HCT116 (cell line): ENCODE results near the gene MAP4K2. TPM values are rescaled to one million over a fixed set of nuclear protein-coding genes. Genes with fewer than 3 reads are reported as not detected.

ENCODE experiments used
- ATAC-seq: fragments of 200-7000 bp; cut with Tn5 transposase; 2 replicates; pipeline ENCODE4 v1.9.1; 2020; ENCODE audit warnings: mild to moderate bottlenecking, moderate library complexity
- BruUV-seq: library from RNA; stranded (reverse); fragments of 400-500 nt; replicated peaks from 2 replicates; lab custom pipeline; 2021; lab: Mats Ljungman, UMichigan
- CTCF ChIA-PET: fragments of 300-600 bp; sonication (Branson Sonifier 250); formaldehyde crosslinking; loops from one replicate; lab custom pipeline; 2021; ENCODE audit warnings: antibody characterized with exemption; lab: Charles Lee
- POLR2A ChIA-PET: fragments of 300-600, 350-600 bp; sonication (Branson Sonifier 250); formaldehyde crosslinking; loops from one replicate; lab custom pipeline; 2021; ENCODE audit warnings: antibody characterized with exemption; lab: Charles Lee
- RAD21 ChIA-PET, 2 experiments: fragments of 300-600 bp; sonication (Branson Sonifier 250); formaldehyde crosslinking; loops; one replicate each; lab custom pipeline; 2023; ENCODE audit warnings: low total read pairs in 2 of 2; ENCODE audit not compliant: uncharacterized antibody in 2 of 2, unreplicated experiment in 2 of 2, low non-redundant PET in 1 of 2; lab: Charles Lee
- DNase-seq: peaks from one replicate; pipeline ENCODE4 v3.0.0-alpha.2; 2010; ENCODE audit warnings: low read depth, low spot score
- H2AFZ ChIP-seq: fragments of 200-600 bp; shearing (Covaris generic), sonication (generic); 2 replicates; pipeline ENCODE4 v1.6.1; 2017; ENCODE audit warnings: low read depth, mixed run types, mixed read lengths, antibody characterized with exemption, low read length; ENCODE audit not compliant: poor library complexity, severe bottlenecking
- H3K27ac ChIP-seq: 2 replicates; pipeline ENCODE4 v1.5.1; 2012; ENCODE audit warnings: low read depth, low read length
- H3K27me3 ChIP-seq: fragments of 200-600 bp; sonication (generic); 2 replicates; pipeline ENCODE4 v1.6.1; 2016; ENCODE audit warnings: mixed run types, low read length, mixed read lengths; ENCODE audit not compliant: insufficient read depth
- H3K36me3 ChIP-seq, 2 experiments: fragments of 200-500 bp in 1 of 2; fragments of 200-600 bp in 1 of 2; sonication (Bioruptor generic) in 1 of 2; sonication (generic) in 1 of 2; 2 replicates each; pipeline versions ENCODE4 v1.5.1 to v1.6.1; 2014 to 2016; ENCODE audit warnings: low read length in 2 of 2, inconsistent platforms in 1 of 2, mixed read lengths in 1 of 2, mixed run types in 1 of 2; ENCODE audit not compliant: insufficient read depth in 2 of 2, control insufficient read depth in 1 of 2
- H3K4me1 ChIP-seq, 2 experiments: fragments of 200-600 bp in 1 of 2; sonication (generic) in 1 of 2; 2 replicates each; pipeline versions ENCODE4 v1.5.1 to v1.6.1; 2012 to 2017; ENCODE audit warnings: low read length in 2 of 2, inconsistent platforms in 1 of 2, mild to moderate bottlenecking in 1 of 2, mixed read lengths in 1 of 2, mixed run types in 1 of 2, moderate library complexity in 1 of 2; ENCODE audit not compliant: insufficient read depth in 2 of 2, control insufficient read depth in 1 of 2
- H3K4me2 ChIP-seq: fragments of 200-600 bp; sonication (generic); 2 replicates; pipeline ENCODE4 v1.6.1; 2017; ENCODE audit warnings: mixed run types, low read length, mixed read lengths
- H3K4me3 ChIP-seq, 2 experiments: fragments of 200-600 bp in 1 of 2; sonication (generic) in 1 of 2; replicated peaks in 1 of 2; 2 replicates each; pipeline ENCODE4 v1.5.1; 2011 to 2016; ENCODE audit warnings: low read length in 2 of 2, control low read depth in 1 of 2, low read depth in 1 of 2, mild to moderate bottlenecking in 1 of 2, mixed read lengths in 1 of 2, mixed run types in 1 of 2
- H3K79me2 ChIP-seq: fragments of 200-600 bp; sonication (generic); 2 replicates; pipeline ENCODE4 v1.6.1; 2017; ENCODE audit warnings: mild to moderate bottlenecking, mixed run types, low read length, moderate library complexity, mixed read lengths; ENCODE audit not compliant: insufficient read depth
- H3K9ac ChIP-seq: fragments of 200-600 bp; sonication (generic); 2 replicates; pipeline ENCODE4 v1.6.1; 2016; ENCODE audit warnings: low read length, mixed read lengths
- H3K9me2 ChIP-seq: fragments of 200-600 bp; sonication (generic), shearing (Covaris generic); 2 replicates; pipeline ENCODE4 v1.6.1; 2017; ENCODE audit warnings: mixed run types, mild to moderate bottlenecking, moderate library complexity; ENCODE audit not compliant: insufficient read depth
- H3K9me3 ChIP-seq, 2 experiments: fragments of 200-500 bp in 1 of 2; fragments of 200-600 bp in 1 of 2; sonication (Bioruptor generic) in 1 of 2; sonication (generic) in 1 of 2; 2 replicates each; pipeline ENCODE4 v1.6.1; 2014 to 2017; ENCODE audit warnings: low read length in 2 of 2, mixed read lengths in 2 of 2, inconsistent platforms in 1 of 2, low read depth in 1 of 2, mild to moderate bottlenecking in 1 of 2, mixed run types in 1 of 2, moderate library complexity in 1 of 2; ENCODE audit not compliant: control insufficient read depth in 1 of 2, insufficient read depth in 1 of 2
- H4K20me1 ChIP-seq: fragments of 200-600 bp; sonication (generic), shearing (Covaris generic); 2 replicates; pipeline ENCODE4 v1.6.1; 2017; ENCODE audit warnings: mixed run types, mild to moderate bottlenecking, moderate library complexity; ENCODE audit not compliant: insufficient read depth
- ATF3 ChIP-seq: IDR thresholded peaks from 2 replicates; pipeline ENCODE4 v1.6.1; 2012
- EGR1 ChIP-seq: IDR thresholded peaks from 2 replicates; pipeline ENCODE4 v1.6.1; 2012; ENCODE audit warnings: low read depth
- EZH2phosphoT487 ChIP-seq: fragments of 200-600 bp; IDR thresholded peaks from 2 replicates; pipeline ENCODE4 v1.6.1; 2018; ENCODE audit warnings: antibody characterized with exemption, borderline replicate concordance
- FOSL1 ChIP-seq: IDR thresholded peaks from 2 replicates; pipeline ENCODE4 v1.6.1; 2012; ENCODE audit warnings: low read depth
- RAD21 ChIP-seq: IDR thresholded peaks from 2 replicates; pipeline ENCODE4 v1.6.1; 2012; ENCODE audit warnings: low read depth, mild to moderate bottlenecking
- SIN3A ChIP-seq: IDR thresholded peaks from 2 replicates; pipeline ENCODE4 v1.6.1; 2012; ENCODE audit warnings: low read depth
- ZFX ChIP-seq: fragments of 450-650 bp; IDR thresholded peaks from 2 replicates; pipeline ENCODE4 v1.6.1; 2017
- ZNF274 ChIP-seq: fragments of 200-500 bp; sonication (Bioruptor generic); IDR thresholded peaks from 2 replicates; pipeline ENCODE4 v1.6.1; 2014; ENCODE audit warnings: mild to moderate bottlenecking, low read depth, low read length, inconsistent platforms
- intact Hi-C: fragments of 100-400 bp; cut with micrococcal nuclease; formaldehyde crosslinking; loops from 2 replicates; pipeline ENCODE4 v1.10.0; 2022
- total RNA-seq: library from RNA; stranded (reverse); gene quantifications from one replicate; pipeline ENCODE4 v1.2.1, GENCODE V29; 2021; ENCODE audit not compliant: unreplicated experiment
- TF ChIP-seq, protein P1 (sequence below), 3 experiments: fragments of 200-600 bp in 1 of 3; sonication (generic) in 1 of 3; IDR thresholded peaks in 2 of 3; conservative IDR thresholded peaks in 1 of 3; 2 replicates each; pipeline ENCODE4 v1.5.1; 2012 to 2017; ENCODE audit warnings: low read depth in 2 of 3, low read length in 2 of 3, antibody characterized with exemption in 1 of 3, borderline replicate concordance in 1 of 3, control low read depth in 1 of 3, mild to moderate bottlenecking in 1 of 3, mixed read lengths in 1 of 3, mixed run types in 1 of 3, moderate library complexity in 1 of 3; ENCODE audit not compliant: insufficient read depth in 1 of 3

MAP4K2 gene
- total RNA-seq, 1 experiment from 2014 or later = 44.2 TPM

DNA sequence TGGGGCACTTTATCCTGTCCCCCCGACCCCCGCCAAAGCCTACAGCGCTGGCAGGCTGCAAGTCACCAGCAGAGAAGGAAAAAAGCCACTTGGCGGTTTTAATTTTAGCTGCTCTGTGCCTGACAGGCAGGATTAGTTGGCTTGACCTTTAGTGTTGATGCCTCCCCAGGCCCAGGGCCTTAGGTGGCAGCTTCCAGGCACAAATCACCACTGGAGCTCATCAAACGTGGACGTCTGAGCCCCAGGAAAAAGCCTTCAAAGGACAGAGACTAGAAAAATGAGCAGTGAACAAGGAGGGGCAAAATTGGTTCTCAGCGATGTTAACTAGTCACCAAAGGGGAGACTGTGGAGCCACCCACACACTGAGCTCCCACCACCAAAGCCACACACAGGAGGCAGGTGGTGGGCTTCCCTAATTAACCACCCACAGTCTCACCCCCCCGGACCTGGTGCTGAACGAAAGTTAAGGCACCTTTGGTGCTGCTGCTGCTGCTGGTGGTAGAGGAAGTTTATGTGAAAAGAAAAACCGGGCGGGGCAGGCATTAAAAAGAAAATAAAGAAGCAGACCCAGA, 38.9 kb downstream of the MAP4K2 start:
- H3K4me2 ChIP-seq = no peak overlapping the region
- H3K4me3 ChIP-seq = no peak overlapping the region
- TF ChIP-seq EZH2phosphoT487 (no peak), RAD21 (no peak), ATF3 (no peak), EGR1 (no peak), ZNF274 (no peak), SIN3A (no peak), FOSL1 (no peak), ZFX (no peak)
- TF ChIP-seq, protein P1, sequence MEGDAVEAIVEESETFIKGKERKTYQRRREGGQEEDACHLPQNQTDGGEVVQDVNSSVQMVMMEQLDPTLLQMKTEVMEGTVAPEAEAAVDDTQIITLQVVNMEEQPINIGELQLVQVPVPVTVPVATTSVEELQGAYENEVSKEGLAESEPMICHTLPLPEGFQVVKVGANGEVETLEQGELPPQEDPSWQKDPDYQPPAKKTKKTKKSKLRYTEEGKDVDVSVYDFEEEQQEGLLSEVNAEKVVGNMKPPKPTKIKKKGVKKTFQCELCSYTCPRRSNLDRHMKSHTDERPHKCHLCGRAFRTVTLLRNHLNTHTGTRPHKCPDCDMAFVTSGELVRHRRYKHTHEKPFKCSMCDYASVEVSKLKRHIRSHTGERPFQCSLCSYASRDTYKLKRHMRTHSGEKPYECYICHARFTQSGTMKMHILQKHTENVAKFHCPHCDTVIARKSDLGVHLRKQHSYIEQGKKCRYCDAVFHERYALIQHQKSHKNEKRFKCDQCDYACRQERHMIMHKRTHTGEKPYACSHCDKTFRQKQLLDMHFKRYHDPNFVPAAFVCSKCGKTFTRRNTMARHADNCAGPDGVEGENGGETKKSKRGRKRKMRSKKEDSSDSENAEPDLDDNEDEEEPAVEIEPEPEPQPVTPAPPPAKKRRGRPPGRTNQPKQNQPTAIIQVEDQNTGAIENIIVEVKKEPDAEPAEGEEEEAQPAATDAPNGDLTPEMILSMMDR (IDR thresholded peaks at IDR 0.05 in 2 of 3, conservative IDR thresholded peaks at IDR 0.05 in 1 of 3; ENCODE audit: borderline replicate concordance in 1 of 3, insufficient read depth in 1 of 3, low read depth in 2 of 3, low read length in 2 of 3) = no peak
- RAD21 ChIA-PET = no interaction called here
- peaks cover 22% of the 10 kb centered on the region; the same call in 1 of the 2 replicates for H4K20me1 ChIP-seq
- no peaks in the 10 kb centered on the region for H3K9me2 ChIP-seq
- intact Hi-C loops = no loop called here
- H3K36me3 ChIP-seq = peaks cover 52 to 58% of the 10 kb centered on the region in 2 experiments
- no peak overlapping the region for H3K27ac ChIP-seq
- CTCF ChIA-PET = no interaction called here
- BruUV-seq = no TSS peak
- no peaks in the 10 kb centered on the region for H3K9me3 ChIP-seq
- peaks cover 44% of the 10 kb centered on the region for H3K79me2 ChIP-seq
- peaks cover 0 to 5% of the 10 kb centered on the region in 2 experiments; a peak in 1 of 4 replicates for H3K4me1 ChIP-seq
- H2AFZ ChIP-seq = no peak overlapping the region
- no peak overlapping the region for H3K9ac ChIP-seq
- ATAC-seq (no peak), DNase-seq (no peak)
- H3K27me3 ChIP-seq = no peaks in the 10 kb centered on the region
- POLR2A ChIA-PET = interaction anchor here (1.6 kb wide), 1 partner anchor 14 kb away, joined by 5 read pairs; the partner anchor contains the start of gene SF1
